Neuron (in vitro differentiated cells): ENCODE measurements around the gene FIZ1.

Experiments
- H2AFZ ChIP-seq: one replicate; pipeline ENCODE4 v1.6.1; 2013; ENCODE audit warnings: low read depth, mild to moderate bottlenecking, inconsistent platforms, low read length, moderate library complexity
- H3K27me3 ChIP-seq: one replicate; pipeline ENCODE4 v1.6.1; 2013; ENCODE audit warnings: low read length; ENCODE audit not compliant: insufficient read depth
- H3K36me3 ChIP-seq: one replicate; pipeline ENCODE4 v1.6.1; 2013; ENCODE audit warnings: low read length; ENCODE audit not compliant: insufficient read depth
- H3K4me1 ChIP-seq: one replicate; pipeline ENCODE4 v1.6.1; 2013; ENCODE audit warnings: low read length; ENCODE audit not compliant: insufficient read depth
- H3K4me3 ChIP-seq: 2 replicates; pipeline ENCODE4 v1.5.1; 2013; ENCODE audit warnings: mild to moderate bottlenecking, low read length, moderate library complexity
- H3K9me3 ChIP-seq: one replicate; pipeline ENCODE4 v1.6.1; 2013; ENCODE audit warnings: low read length

Gene FIZ1

GRCh38 chr19:55599468-55599841 lies at the start of gene FIZ1:
FIZ1 (minus strand) TSS chr19:55599517; CDS start chr19:55597865, 1,652 bp downstream.
- Histone ChIP-seq H3K9me3 (peaks cover 6% of the 10 kb centered on the region), H2AFZ (peak within 1 kb of the TSS; percentile 49), H3K4me1 (peaks cover 11% of the 10 kb centered on the region), H3K36me3 (peaks cover 29% of the 10 kb centered on the region), H3K4me3 (peak within 1 kb of the TSS; percentile 81), H3K27me3 (no peaks in the 10 kb centered on the region)

GRCh38 chr19:55648585-55649267 lies 49.4 kb upstream of the FIZ1 start:
- Histone ChIP-seq H3K4me3 (peak overlapping the region; percentile 67), H3K36me3 (peaks cover 22% of the 10 kb centered on the region), H3K9me3 (no peaks in the 10 kb centered on the region), H2AFZ (peak overlapping the region; percentile 58), H3K4me1 (peaks cover 27% of the 10 kb centered on the region), H3K27me3 (no peaks in the 10 kb centered on the region)

GRCh38 chr19:55647732-55648584 lies 48.6 kb upstream of the FIZ1 start, which contains the start of gene CCDC106:
CCDC106 (plus strand) TSS chr19:55648212; CDS start chr19:55649047, 835 bp downstream.
- peak within 1 kb of the TSS; percentile 58 for H2AFZ ChIP-seq
- H3K9me3 ChIP-seq: no peaks in the 10 kb centered on the region
- H3K4me1 ChIP-seq: peaks cover 31% of the 10 kb centered on the region
- no peaks in the 10 kb centered on the region for H3K27me3 ChIP-seq
- peak within 1 kb of the TSS; percentile 67 for H3K4me3 ChIP-seq
- peaks cover 22% of the 10 kb centered on the region for H3K36me3 ChIP-seq

GRCh38 chr19:55646889-55647731 lies 47.8 kb upstream of the FIZ1 start:
- Histone ChIP-seq H3K36me3 (peaks cover 21% of the 10 kb centered on the region), H3K4me3 (peak overlapping the region; percentile 67), H3K9me3 (no peaks in the 10 kb centered on the region), H3K27me3 (no peaks in the 10 kb centered on the region), H3K4me1 (peaks cover 40% of the 10 kb centered on the region), H2AFZ (no peak overlapping the region)

- Histone ChIP-seq H3K9me3 (no peaks in the 10 kb centered on the region), H3K4me3 (no peak overlapping the region)
Measured at GRCh38 chr19:55645512-55645881, 46.2 kb upstream of the FIZ1 start.

GRCh38 chr19:55644842-55645511 lies 45.7 kb upstream of the FIZ1 start:
- Histone ChIP-seq H3K36me3 (peaks cover 14% of the 10 kb centered on the region), H3K9me3 (no peaks in the 10 kb centered on the region), H3K4me3 (peak overlapping the region; percentile 88), H2AFZ (no peak overlapping the region), H3K27me3 (no peaks in the 10 kb centered on the region), H3K4me1 (peaks cover 48% of the 10 kb centered on the region)

More at GRCh38 chr19:55645512-55645881, 46.2 kb upstream of the FIZ1 start:
- Histone ChIP-seq H3K4me1 (peaks cover 43% of the 10 kb centered on the region), H2AFZ (no peak overlapping the region), H3K27me3 (no peaks in the 10 kb centered on the region), H3K36me3 (peaks cover 14% of the 10 kb centered on the region)

GRCh38 chr19:55644191-55644833 lies 45.0 kb upstream of the FIZ1 start:
- no peak overlapping the region for H2AFZ ChIP-seq
- H3K4me1 ChIP-seq: peaks cover 51% of the 10 kb centered on the region
- H3K27me3 ChIP-seq: no peaks in the 10 kb centered on the region
- H3K36me3 ChIP-seq: peaks cover 14% of the 10 kb centered on the region
- H3K9me3 ChIP-seq: no peaks in the 10 kb centered on the region
- H3K4me3 ChIP-seq: peak overlapping the region; percentile 88

- H3K4me3 ChIP-seq: peak overlapping the region; percentile 88
Measured at GRCh38 chr19:55643887-55644176, 44.5 kb upstream of the FIZ1 start.

GRCh38 chr19:55643003-55643886 lies 43.9 kb upstream of the FIZ1 start, which contains the start of gene ZNF581:
ZNF581 (plus strand) TSS chr19:55643649; CDS start chr19:55644572, 923 bp downstream.
- Histone ChIP-seq H3K27me3 (no peaks in the 10 kb centered on the region), H2AFZ (no peak within 1 kb of the TSS), H3K9me3 (no peaks in the 10 kb centered on the region), H3K36me3 (peaks cover 14% of the 10 kb centered on the region), H3K4me3 (peak within 1 kb of the TSS; percentile 88), H3K4me1 (peaks cover 44% of the 10 kb centered on the region)

More at GRCh38 chr19:55643887-55644176, 44.5 kb upstream of the FIZ1 start:
- peaks cover 14% of the 10 kb centered on the region for H3K36me3 ChIP-seq
- H3K27me3 ChIP-seq: no peaks in the 10 kb centered on the region
- H3K4me1 ChIP-seq: peaks cover 49% of the 10 kb centered on the region
- H2AFZ ChIP-seq: no peak overlapping the region
- no peaks in the 10 kb centered on the region for H3K9me3 ChIP-seq

GRCh38 chr19:55642153-55643002 lies 43.1 kb upstream of the FIZ1 start:
- H3K4me3 ChIP-seq: peak overlapping the region; percentile 88
- H3K36me3 ChIP-seq: peaks cover 16% of the 10 kb centered on the region
- no peaks in the 10 kb centered on the region for H3K27me3 ChIP-seq
- H3K4me1 ChIP-seq: peaks cover 41% of the 10 kb centered on the region
- no peak overlapping the region for H2AFZ ChIP-seq
- no peaks in the 10 kb centered on the region for H3K9me3 ChIP-seq
